GM12892 (cell line): ENCODE results near the gene GRM7.

Source experiments
- POLR2A ChIP-seq: IDR thresholded peaks from 2 replicates; pipeline ENCODE4 v1.6.1; 2011; ENCODE audit warnings: low read depth, low read length, control low read depth
- POLR2AphosphoS5 ChIP-seq: IDR thresholded peaks from 2 replicates; pipeline ENCODE4 v1.6.1; 2011; ENCODE audit warnings: low read depth, low read length, control low read depth

DNA sequence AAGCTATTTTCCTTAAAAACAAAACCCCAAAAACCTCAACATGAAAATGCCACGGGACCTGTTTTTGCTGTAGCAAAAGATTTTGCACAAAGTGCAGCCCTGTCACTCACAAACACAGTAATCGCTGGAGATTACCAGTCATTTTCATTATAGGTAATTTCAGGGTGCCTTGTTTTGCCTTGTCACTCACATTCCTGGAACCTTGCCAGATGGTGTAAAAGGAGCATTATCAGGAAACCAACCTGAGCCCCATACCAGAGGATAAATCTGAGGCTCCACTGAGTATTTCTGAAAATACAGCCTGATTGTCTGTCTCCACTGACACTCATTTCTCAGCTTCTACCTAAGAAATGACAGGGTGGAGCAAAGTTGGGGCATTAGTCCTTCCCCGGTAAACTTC lies 849.4 kb downstream of the GRM7 start:
- TF ChIP-seq POLR2A, result no peak
- TF ChIP-seq POLR2AphosphoS5, result no peak
